Upper lobe of left lung (tissue), 4 donors: ENCODE measurements around the gene ABCC4.

ENCODE experiments used
- CTCF ChIP-seq, 6 experiments: fragments of 450-650 bp in 4 of 6; fragments of 200-600 bp in 2 of 6; sonication (generic) in 2 of 6; IDR thresholded peaks; one replicate each; pipeline ENCODE4 v1.5.1; 2016 to 2019; ENCODE audit warnings: antibody characterized with exemption in 6 of 6
- EP300 ChIP-seq, 4 donors: sonication (generic); formaldehyde crosslinking; IDR thresholded peaks; one replicate each; pipeline ENCODE4 v1.5.1; 2017; ENCODE audit warnings: antibody characterized with exemption in 4 of 4, control low read depth in 2 of 4
- POLR2A ChIP-seq, 4 donors: fragments of 450-650 bp; IDR thresholded peaks; one replicate each; pipeline ENCODE4 v1.5.1; 2016 to 2017; ENCODE audit warnings: antibody characterized with exemption in 4 of 4, mild to moderate bottlenecking in 2 of 4
- POLR2AphosphoS5 ChIP-seq, 2 donors: sonication (generic); formaldehyde crosslinking; IDR thresholded peaks; one replicate each; pipeline ENCODE4 v1.5.1; 2017; ENCODE audit warnings: antibody characterized with exemption in 2 of 2

GRCh38 chr13:95020298-95020987 is 280.8 kb downstream of the ABCC4 start:
- TF ChIP-seq POLR2A (IDR thresholded peaks at IDR 0.05) = no peak
- TF ChIP-seq CTCF (IDR thresholded peaks at IDR 0.05) = no peak
- TF ChIP-seq POLR2AphosphoS5 (IDR thresholded peaks at IDR 0.05) = no peak
- no peak for TF ChIP-seq EP300 (IDR thresholded peaks at IDR 0.05)
